Stimulated activated CD4-positive, alpha-beta T cell treated with anti-CD3 and anti-CD28 coated beads, Interleukin-1b, Interleukin-23, amount 100 ng/mL, for 1 hour (primary cell): Measurements from ENCODE around the gene EDIL3.

ENCODE experiments used
- DNase-seq, 2 donors: peaks; one replicate each; pipeline ENCODE4 v3.0.0-alpha.2; 2020; ENCODE audit warnings: low read depth in 2 of 2

Gene EDIL3

GRCh38 chr5:83965441-83965840 lies 419.2 kb downstream of the EDIL3 start:
- no peak for DNase-seq

GRCh38 chr5:83964271-83964670 lies 420.4 kb downstream of the EDIL3 start:
- no peak for DNase-seq

- DNase-seq = no peak
Measured at GRCh38 chr5:83957188-83957587, 427.5 kb downstream of the EDIL3 start.

GRCh38 chr5:83956386-83956785 lies 428.3 kb downstream of the EDIL3 start:
- no peak for DNase-seq

DNA sequence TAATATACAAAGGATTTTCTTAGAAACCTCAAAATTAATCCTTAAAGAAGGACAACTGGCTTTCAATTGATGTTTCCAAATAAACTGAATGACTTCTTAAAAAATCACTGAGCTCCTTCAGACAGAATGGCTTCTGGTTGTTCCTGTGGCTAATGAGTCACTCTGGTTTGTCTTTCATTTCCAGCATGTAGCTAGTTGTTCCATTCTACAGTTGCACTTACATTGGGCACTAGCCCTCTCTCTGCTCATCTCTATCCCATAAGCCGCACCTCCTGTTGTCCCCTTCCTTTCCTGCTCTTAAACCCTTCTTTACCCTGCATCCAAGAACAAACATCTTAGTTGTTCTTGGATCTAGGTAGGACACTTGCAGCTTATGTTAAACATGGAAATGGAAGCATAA lies 428.8 kb downstream of the EDIL3 start:
- no peak for DNase-seq

- no peak for DNase-seq
Measured at GRCh38 chr5:83947763-83948162, 436.9 kb downstream of the EDIL3 start.

- DNase-seq = no peak
Measured at GRCh38 chr5:83946516-83946915, 438.2 kb downstream of the EDIL3 start.

DNA sequence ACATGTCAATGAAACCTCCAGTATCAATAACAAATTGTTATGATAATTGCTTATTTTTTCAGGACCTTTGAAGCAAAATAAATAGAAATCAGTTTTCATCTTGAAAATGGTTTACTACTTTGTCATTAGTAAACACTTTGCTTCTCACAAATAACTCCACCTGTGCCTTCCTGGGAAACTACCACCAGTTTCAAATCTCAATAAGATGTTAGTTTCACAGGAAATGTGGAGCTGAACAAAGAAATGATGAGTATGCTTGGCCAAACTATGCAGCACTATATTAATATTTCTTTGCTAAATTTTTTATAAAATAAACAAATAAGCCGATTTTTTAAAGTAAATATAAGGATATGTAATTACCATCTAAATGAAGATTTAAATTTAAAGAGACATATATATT lies 442.5 kb downstream of the EDIL3 start:
- DNase-seq = no peak

DNA sequence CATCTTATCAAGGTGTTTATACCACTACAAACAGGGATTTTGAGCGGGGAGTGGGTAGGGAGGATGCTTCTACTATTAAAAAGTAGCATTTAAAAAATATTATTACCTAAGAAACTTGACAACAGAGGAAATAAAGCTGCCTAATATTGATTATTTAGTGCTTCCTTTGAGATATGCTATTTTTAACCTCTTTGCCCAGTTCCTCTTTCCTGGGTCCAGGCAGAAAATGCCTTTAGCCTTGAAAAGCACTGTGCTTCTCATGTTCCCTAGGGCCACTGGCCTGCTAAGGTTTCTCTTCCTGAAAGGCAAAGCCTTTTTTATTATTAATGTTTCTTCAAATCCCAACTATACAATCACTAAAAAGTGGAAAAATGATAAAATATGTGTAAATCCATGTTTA lies 446.8 kb downstream of the EDIL3 start:
- DNase-seq = no peak

- no peak for DNase-seq
Measured at GRCh38 chr5:83931969-83932368, 452.7 kb downstream of the EDIL3 start.

DNA sequence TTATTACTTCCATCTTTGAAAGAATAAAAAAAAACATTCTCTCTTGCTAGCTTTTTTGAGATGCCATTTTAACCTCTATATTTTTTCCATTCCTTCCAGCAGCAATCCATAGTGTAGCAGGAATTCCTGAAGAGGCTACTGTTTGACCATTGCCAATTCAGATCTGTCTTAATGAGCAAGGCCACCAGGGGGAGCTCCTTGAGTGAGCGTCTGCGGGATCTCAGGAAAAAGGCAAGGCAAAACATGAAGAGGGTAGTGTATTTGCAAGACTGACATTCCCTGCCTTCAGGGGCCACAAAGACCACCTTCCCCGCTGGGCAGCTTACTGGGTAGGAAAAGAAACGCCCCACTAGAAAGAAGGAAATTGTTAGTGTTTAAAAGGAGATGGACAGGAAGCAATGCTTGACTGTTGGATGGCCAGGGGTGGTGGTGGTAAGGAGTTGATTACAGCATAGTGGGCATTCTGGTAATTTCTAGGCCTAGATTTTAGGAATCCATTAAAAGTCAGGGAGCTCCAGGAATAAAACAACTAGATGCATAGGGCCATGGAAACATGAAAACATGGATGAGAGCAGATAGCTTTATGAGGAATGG lies 457.4 kb downstream of the EDIL3 start:
- DNase-seq = peak in 1 of 2 donors; percentile 6

- no peak for DNase-seq
Measured at GRCh38 chr5:83925955-83926337, 458.7 kb downstream of the EDIL3 start.

GRCh38 chr5:83925321-83925954 lies 459.2 kb downstream of the EDIL3 start:
- DNase-seq = no peak

DNA sequence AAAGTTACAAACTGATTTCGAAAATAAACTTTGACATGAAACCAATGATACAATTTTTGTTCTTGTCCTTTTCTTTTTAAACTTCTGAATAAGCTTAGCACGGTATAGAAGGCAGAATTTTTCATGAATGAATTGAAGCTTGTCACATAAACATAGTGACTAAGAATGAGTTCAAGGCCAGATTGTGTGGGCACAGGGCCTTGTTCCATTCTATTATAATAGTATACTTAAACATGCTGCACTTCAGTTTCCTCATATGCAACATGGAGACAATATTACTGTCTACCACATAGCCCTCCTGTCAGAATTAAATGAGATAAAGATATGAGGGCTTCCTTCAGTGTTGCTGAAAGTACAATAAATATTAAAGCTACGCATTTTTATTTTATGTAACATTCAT lies 459.8 kb downstream of the EDIL3 start:
- no peak for DNase-seq

DNA sequence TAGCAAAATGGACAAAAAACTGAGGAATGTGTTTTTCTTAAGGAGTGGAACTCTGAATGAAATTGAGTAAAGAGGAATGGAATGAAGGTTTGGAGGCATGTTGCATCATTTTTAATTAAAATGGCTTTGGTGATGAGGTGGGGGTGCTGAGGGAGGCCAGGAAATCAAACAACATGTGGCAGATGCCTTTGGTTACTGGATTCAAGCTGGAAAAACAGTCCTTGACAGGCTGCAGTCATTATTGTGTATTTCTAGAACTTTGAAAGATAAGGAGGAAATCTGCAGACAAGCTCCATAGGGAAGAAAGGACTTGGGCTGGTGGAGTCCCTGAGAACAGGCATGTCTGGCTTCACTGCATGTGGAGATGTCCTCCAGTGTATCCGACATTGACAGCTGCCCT lies 460.5 kb downstream of the EDIL3 start:
- DNase-seq = no peak

GRCh38 chr5:83922699-83923098 lies 462.0 kb downstream of the EDIL3 start:
- DNase-seq = no peak

DNA sequence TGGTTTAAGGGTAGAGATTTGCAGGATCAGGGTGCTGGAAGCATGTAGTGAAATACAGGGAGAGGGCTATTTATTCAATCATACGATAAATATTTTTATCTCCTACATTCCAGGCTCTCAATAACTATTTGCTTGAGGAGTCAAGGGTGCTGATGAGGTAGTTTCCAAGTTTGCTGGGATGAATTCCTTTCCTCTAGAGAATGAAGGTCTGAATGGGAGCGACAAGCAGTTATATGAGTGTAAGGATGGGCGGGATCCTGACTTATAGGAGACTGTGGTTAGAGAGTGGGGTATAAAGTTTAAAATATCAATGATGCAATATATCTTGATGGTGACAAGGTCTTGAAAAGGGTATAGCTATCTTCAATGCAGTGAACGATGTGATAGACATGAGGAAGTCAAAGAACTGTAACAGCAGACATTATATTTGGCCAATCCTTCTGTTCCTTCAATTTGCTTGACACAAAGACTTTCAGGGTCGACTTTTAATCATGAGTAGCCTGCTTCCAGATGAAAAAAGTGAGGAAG lies 462.9 kb downstream of the EDIL3 start:
- DNase-seq = no peak

GRCh38 chr5:83919071-83920041 lies 465.3 kb downstream of the EDIL3 start:
- no peak for DNase-seq

DNA sequence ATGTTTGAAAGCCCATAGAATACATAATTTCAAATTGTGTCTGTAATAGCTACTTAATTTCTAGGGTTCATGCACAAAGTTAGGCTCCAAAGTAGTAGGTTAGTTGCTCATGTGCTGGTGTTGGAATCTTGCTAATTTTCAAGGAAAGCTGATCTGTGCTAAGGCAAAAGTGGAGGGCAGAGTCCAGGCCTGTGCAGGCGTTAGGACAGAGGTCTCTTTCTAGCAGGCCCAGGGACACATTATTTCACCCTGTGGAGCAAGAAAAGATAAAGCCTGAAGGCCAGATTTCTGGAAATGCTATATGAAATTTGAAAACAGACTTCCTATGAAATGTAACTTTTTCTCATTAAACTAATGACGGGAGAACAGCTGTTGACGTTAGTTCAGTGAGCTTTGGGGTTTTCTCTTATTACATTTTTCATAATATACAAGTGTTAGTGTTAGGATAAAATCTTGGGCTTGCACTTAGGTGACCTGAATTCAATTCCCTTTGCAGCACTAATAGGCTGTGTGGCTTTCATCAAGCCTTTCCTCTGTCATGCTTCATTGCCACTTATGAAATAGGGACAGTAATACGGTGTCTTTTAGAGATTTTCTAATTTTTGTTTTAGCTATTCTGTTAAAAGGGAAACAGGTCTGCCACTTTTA lies 467.3 kb downstream of the EDIL3 start:
- DNase-seq = no peak

DNA sequence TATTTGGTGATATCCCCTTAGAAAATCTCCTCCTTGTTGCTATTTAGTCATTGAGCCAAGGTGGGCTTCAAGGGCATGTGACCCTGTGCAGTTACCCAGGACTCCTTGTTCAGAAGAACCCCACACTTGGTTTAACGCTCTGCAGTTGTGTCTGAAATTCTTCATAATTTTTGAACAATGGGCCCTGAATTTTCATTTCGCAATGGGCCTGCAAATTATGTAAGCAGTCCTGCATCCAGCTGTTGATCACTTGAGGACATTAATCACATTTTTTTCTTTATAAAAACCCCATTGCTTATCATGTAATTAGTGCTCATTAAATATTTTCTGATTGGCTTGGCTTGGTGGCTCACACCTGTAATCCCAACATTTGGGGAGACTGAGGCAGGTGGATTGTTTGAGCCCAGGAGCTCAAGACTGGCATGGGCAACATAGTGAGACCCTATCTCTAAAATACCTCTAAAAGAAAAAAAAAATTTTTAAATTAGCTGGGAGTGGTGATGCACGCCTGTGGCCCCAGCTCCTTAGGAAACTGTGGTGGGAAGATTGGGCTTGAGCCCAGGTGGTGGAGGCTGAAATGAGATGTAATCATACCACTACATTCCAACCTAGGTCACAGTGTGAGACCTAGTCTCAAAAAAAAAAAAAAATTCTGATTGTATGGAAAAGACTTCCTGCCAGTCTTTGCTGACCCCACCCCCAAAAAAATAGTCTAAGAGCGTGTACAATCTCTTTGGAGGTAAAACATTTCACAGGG lies 469.8 kb downstream of the EDIL3 start:
- DNase-seq = no peak

- no peak for DNase-seq
Measured at GRCh38 chr5:83914199-83914598, 470.5 kb downstream of the EDIL3 start.
